Coronary artery (tissue), 2 donors: ENCODE data around the gene ETV2.
"Not testable (repeated sequence)": the region's sequence is repeated elsewhere in the genome, so short reads cannot be mapped to it uniquely, and the experiment has no call there.

Experiments used
- DNase-seq: peaks from one replicate; pipeline ENCODE4 v3.0.0-alpha.2; 2017; ENCODE audit warnings: low spot score
- H3K27ac ChIP-seq, 2 donors: fragments of 200-600 bp; sonication (generic); one replicate each; pipeline ENCODE4 v1.5.1; 2016 to 2019
- H3K4me3 ChIP-seq: fragments of 200-600 bp; sonication (generic); 2 replicates; pipeline ENCODE4 v1.5.1; 2016; ENCODE audit warnings: mild to moderate bottlenecking, moderate library complexity
- TF ChIP-seq, protein P1 (sequence below): fragments of 200-600 bp; sonication (generic); IDR thresholded peaks from one replicate; pipeline ENCODE4 v1.5.1; 2019; ENCODE audit warnings: antibody characterized with exemption

The ETV2 gene

DNA sequence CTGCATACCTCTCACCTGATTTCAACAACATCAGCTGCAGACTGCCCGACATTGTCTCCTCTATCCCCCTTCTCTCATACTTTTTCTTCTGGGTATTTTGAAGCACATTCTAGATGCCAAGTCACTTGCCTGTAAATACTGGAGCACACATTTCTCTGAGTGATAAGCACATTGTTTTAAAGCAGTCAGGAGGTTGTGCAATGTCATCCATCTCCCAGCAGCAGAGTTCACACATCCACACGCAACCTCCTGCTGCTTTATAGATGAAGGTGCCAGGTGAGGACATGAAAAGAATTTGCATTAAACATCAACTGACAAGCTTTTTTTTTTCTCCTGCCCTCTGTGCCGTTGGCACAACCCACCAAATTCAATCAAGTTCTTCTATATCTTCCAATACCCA lies 30.3 kb downstream of the ETV2 start:
- TF ChIP-seq, protein P1, sequence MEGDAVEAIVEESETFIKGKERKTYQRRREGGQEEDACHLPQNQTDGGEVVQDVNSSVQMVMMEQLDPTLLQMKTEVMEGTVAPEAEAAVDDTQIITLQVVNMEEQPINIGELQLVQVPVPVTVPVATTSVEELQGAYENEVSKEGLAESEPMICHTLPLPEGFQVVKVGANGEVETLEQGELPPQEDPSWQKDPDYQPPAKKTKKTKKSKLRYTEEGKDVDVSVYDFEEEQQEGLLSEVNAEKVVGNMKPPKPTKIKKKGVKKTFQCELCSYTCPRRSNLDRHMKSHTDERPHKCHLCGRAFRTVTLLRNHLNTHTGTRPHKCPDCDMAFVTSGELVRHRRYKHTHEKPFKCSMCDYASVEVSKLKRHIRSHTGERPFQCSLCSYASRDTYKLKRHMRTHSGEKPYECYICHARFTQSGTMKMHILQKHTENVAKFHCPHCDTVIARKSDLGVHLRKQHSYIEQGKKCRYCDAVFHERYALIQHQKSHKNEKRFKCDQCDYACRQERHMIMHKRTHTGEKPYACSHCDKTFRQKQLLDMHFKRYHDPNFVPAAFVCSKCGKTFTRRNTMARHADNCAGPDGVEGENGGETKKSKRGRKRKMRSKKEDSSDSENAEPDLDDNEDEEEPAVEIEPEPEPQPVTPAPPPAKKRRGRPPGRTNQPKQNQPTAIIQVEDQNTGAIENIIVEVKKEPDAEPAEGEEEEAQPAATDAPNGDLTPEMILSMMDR, result no peak
- H3K4me3 ChIP-seq, result no peak overlapping the region

DNA sequence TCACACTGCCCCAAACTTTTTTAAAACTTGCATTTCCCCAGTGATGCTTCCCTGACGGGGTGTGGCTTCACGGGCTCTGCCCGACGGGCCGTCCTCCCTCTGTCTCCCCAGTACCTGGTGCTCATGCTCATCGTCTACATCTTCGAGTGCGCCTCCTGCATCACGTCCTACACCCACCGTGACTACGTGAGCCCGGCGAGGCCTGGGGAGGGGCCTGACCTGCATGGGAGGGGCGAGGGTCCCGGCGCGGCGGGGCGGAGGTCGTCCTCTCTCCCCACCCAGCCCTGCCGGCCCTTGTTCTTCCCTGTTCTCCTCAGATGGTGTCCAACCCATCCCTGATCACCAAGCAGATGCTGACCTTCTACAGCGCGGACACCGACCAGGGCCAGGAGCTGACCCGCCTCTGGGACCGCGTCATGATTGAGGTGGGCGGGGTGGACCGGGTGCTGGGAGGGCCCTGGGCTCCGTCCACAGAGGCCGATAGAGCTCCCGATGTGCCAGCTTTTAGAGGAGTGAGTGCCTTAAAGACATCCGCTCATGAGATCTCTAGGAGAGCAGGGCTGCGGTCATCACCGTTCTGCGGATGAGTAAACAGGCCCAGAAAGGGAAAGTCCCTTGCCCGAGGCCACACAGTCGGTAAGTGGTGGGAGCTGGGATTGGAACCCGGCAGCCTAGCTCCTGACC lies 31.7 kb downstream of the ETV2 start:
- peak overlapping the region; percentile 61 for H3K4me3 ChIP-seq
- TF ChIP-seq, protein P1, result no peak
- DNase-seq, result no peak
- H3K27ac ChIP-seq, result no peak overlapping the region

More for the DNA sequence above, 30.3 kb downstream of the ETV2 start:
- no peak for DNase-seq
- no peak overlapping the region for H3K27ac ChIP-seq

DNA sequence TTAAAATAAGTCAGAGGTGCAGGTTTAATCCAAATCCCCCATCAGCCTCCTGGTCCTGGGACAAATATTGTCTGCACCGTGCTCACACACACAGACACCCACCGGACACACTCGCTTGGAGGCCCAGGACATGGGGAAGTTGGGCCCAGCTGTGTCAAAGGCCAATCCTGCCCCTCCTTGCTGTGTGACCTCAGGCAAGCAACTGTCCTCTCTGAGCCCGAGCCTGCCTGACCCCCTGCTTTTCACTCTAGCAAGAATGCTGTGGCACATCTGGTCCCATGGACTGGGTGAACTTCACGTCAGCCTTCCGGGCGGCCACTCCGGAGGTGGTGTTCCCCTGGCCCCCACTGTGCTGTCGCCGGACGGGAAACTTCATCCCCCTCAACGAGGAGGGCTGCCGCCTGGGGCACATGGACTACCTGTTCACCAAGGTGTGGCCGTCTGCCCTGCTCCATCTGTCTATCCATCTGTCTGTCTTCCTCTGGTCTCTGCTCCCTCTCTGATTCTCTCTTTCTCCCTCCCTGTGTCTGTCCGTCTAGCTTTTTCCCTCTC lies 34.1 kb downstream of the ETV2 start:
- DNase-seq, result no peak
- TF ChIP-seq, protein P1, result no peak
- Histone ChIP-seq H3K27ac (no peak overlapping the region), H3K4me3 (no peak overlapping the region)

DNA sequence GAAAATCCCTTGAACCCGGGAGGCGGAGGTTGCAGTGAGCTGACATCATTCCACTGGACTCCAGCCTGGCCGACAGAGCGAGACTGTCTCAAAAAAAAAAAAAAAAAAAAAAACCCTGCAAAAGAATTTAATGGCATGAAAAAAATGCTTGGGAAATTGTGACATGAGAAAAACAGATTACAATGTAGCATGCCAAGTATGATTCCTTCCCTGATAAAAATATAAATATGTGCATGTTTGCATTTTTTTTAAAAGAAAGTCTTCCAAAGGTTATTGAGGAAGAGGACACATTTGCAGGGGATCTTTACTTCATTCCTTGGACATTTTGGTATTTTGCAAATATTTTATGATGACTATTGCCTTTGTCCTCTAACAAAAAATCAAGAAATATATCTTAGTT lies 48.3 kb downstream of the ETV2 start:
- Histone ChIP-seq H3K27ac (no peak overlapping the region), H3K4me3 (no peak overlapping the region)
- no peak for DNase-seq
- TF ChIP-seq, protein P1, result no peak

DNA sequence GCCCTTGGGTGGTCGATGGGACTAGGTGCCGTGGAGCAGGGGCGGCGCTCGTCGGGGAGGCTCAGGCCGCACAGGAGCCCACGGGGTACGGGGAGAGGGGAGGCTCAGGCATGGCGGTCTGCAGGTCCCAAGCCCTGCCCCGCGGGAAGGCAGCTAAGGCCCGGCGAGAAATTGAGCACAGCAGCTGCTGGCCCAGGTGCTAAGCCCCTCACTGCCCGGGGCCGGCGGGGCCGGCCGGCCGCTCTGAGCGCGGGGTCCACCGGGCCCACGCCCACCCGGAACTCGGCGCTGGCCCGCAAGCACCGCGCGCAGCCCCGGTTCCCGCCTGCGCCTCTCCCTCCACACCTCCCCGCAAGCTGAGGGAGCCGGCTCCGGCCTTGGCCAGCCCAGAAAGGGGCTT lies 49.6 kb downstream of the ETV2 start:
- not testable (repeated sequence) for H3K27ac ChIP-seq, DNase-seq, H3K4me3 ChIP-seq

DNA sequence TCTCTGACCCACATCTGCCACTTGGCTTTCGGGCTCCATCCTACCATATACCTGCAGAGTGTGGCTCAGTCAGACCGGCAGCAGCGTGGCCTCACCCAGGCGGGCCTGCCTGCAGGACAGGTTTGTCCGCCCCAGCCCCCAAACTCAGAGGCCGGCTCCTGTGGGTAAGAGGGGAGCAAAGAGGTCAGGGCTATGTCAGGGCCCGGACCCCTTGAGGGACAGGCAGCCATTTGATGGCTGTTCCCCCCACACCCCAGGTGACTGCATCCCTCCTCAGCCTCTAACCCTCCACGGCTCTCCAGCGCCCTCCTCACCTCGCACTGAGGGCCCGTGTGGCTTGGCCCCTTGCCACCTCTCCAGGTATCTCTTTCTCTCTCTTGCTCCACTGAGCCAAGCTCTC lies 50.5 kb downstream of the ETV2 start:
- Histone ChIP-seq H3K27ac (no peak overlapping the region), H3K4me3 (no peak overlapping the region)
- TF ChIP-seq, protein P1, result no peak
- no peak for DNase-seq

DNA sequence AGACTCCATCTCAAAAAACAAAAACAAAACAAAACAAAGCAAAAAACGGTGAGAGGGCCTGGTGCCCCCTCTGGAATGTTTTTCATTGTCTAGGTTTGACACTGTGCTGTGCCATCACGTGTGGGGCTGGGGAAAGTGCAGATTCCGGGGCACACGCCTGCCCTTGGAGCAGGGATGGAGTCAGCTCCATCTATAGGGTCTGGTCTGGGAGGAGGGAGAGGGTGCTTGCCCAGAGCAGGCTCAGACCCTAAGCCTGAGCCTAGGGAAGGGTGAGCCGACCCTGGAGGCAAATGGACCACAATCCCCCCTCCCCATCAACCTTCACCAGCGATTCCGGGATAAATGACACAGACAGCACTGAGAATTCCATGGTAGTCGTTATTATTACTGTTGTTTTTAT lies 51.9 kb downstream of the ETV2 start:
- TF ChIP-seq, protein P1, result no peak
- H3K4me3 ChIP-seq, result no peak overlapping the region
- no peak overlapping the region for H3K27ac ChIP-seq
- no peak for DNase-seq
